Cerebellar nuclear complex (tissue), 1 donor: ENCODE measurements around the gene FAM120A.
A peak's percentile ranks its signal among the peaks of the same experiment; 100 is the strongest.

Source experiments
- DNase-seq, 2 experiments: peaks; one replicate each; lab custom pipeline; 2025; lab: John Stamatoyannopoulos, UW

Gene FAM120A

DNA sequence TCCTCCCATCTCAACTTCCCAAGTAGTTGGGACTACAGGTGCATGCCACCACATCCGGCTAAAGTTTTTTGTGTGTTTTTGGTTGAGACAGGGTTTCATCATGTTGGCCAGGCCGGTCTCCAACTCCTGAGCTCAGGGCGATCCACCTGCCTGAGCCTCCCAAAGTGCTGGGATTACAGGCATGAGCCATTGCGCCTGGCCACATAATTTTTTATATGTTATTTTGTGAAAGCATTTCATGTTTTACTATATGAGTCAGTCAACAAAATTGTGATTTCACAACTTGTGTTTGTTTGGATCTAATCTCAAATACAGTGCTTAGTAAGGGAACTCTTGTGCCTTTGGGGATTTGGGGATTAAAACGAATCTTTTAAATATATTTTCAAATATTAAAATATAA lies 21.9 kb downstream of the FAM120A start:
- DNase-seq, result no peak

DNA sequence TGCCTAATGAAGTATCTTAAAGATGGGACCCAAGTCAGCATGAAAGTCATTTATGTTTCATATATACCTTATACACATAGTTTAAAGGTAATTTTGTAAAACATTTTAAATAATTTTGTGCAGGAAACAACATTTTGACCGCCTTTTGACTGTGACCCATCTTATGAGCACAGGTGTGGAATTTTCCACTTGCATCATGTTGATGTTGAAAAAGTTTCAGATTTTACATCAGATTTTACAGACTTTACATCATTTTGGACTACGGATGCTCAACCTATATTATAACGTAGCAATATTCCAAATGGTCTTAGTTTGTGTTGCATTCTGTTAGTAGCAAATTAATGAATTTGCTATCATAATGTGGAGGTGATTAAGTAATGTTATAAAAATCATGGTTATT lies 23.6 kb downstream of the FAM120A start:
- no peak for DNase-seq

DNA sequence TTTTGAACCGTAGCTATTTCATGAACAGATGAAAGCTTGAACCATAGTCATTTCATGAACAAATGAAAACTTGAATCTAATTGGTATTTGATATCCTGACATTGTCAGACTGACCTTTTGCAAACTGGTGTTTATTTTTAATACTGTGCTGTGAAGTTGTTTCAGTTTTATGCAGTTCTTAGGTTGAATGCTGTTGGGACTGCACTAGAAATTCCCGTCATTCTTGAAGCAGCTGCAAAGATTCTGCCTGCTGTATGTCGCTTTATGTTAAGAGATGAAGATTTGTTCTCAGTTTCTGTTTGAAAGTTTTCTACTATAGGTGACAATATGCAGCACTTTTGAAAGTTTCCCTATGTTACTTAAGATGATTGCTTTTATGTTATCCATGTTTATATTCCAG lies 24.4 kb downstream of the FAM120A start:
- DNase-seq, result no peak

DNA sequence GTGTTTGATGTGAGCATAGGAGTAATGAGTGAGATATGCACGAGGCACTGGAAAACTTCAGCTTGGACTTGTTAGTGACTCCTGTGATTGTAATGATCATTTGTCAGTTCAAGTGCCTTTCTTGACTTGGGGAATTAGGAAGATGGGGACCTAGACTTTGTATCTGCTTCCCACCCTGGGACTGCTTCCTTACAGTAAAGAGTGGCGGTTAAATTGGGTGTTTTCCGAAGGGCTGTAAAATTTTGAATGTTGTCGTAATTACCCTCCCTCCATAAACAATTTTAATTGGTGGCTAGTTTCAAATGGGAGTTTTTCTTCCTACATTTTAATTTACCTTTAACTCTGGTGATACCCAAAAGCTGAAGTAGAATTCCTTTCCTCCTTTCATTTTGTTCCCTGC lies 25.4 kb downstream of the FAM120A start:
- DNase-seq, result no peak

DNA sequence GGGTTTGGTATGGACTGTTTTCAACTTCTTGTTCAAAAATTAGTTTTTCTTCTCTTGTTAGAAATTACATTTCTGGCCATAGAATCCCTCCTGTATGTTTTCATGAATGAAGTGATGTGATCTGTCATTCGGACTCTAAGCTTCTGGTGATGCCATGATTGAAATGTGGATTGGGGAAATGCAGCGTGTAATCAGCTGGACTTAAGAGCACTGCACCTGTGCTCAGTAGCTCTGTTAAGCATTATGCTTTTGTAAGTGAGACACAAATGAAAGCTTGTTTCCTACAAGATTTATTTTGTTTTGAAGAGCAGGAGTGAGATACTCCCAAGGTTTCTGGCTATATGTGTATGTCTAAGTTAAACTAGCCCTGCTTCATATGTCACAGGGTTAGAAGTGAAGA lies 25.9 kb downstream of the FAM120A start:
- DNase-seq, result no peak

DNA sequence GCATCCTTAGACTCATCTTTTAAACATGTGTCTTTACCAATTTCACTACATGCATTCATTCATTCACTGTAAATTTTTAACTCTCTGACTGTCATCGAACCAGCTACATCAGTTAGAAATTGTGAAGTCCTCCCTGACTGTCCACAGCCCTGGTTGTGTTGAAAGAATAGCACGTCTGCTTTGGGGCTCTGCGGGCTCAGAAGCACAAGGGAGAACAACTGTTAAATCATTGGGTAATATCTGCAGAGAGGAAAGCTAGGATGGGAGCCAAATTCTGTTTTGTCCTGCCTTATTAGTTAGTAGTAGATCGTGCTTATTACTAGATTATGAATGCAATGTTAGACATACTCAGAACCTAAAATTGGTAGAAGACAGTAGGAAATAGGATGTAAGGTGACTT lies 28.2 kb downstream of the FAM120A start:
- DNase-seq, result no peak

DNA sequence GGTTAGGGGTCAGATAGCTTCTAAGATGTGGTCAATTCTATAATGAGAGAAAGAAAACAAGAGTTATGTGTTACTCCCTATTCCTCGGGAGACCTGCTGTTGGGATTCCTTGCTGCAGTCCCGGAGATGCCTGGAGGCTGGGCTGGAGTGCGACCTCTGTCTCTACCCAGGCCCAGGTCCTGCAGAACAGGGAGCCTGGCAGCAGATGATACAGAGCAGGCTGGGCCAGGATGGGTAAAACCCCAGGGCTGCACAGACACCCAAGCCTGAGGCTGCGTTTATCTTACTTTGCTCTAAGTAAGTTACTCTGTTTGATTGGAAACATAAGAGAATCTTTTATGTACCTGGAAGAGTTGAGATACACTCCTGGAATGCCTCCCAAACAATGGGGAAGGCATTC lies 28.8 kb downstream of the FAM120A start:
- DNase-seq, result no peak

DNA sequence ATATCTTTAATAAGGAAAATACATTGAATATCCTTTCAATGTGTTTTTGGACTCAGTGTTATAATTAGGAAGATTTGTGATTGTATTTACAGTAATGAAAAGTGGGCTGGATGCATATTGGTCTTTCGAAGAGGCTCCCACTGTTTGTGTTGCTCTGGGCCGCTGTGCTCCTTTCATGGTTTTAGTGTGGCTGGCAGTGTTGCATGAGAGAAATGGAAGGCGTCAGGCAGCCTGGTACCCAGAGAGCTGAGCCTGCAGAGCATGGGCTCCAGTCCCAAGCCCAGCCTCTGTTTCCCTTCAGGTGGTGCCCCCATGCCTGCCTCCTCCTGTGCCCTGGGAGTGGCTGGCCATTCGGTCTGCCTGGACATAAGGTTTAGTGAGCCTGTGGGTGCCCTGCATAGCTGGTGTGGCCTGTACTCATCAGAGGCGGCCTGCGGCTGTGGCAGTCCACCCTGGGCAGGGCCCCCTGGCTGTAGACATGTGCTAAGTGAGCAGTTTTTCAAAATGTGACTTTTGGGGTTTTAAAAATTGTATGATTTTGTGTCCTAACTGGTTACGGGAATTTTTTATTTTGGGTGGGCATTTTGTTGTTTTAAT lies 29.3 kb downstream of the FAM120A start:
- peak in 1 of 2 experiments; percentile 7 for DNase-seq

DNA sequence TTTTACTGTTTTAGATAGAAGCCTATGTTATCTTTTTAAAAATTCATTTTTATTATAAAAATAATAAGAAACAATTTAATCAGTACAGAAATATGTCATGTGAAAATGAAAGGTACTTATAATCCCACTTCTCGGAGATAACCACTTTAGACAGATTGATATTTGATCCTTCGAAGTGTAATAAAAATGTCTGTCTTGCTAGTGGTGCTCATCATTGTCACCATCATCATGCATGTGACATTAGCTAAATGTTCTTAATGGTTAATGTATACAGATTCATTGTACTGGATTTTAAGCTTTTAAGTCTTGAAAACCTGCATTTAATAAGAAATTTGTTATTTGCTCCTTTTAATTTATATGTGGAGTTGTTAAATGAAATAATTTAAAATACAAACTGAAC lies 32.0 kb downstream of the FAM120A start:
- no peak for DNase-seq

DNA sequence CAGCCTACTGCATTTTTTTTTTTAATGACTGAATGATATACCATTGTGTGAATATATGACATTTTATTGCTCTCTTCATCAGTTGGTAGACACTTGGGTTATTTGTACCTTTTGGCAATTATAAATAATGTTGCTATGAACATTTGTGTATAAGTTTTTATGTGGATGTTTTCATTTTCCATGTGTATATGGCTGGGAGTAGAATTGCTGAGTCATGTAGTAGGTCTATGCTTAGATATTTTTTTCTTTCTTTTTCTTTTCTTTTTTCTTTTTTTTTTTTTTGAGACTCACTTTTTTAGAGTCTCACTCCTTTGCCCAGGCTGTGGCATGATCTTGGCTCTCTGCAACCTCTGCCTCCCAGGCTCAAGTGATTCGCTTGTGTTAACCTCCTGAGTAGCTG lies 34.8 kb downstream of the FAM120A start:
- DNase-seq, result no peak

DNA sequence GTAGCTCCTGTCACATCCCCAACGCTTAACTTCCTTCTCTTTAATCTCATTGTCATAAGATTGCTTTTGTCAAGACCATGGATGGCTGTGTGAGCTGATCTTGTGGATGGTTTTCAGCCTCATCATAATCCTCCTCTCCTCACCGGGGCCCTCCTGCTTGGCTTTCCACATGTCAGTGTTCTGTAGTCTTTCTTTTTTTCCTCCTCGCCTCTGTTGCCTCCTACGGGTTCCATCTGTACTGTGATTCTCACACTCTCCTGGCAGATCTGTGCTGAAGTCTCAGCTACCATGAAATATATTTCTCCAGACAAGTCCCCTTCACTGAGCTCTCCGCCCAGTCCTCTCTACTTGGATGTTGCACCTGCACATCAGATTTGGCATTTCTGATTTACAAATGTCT lies 36.8 kb downstream of the FAM120A start:
- no peak for DNase-seq

DNA sequence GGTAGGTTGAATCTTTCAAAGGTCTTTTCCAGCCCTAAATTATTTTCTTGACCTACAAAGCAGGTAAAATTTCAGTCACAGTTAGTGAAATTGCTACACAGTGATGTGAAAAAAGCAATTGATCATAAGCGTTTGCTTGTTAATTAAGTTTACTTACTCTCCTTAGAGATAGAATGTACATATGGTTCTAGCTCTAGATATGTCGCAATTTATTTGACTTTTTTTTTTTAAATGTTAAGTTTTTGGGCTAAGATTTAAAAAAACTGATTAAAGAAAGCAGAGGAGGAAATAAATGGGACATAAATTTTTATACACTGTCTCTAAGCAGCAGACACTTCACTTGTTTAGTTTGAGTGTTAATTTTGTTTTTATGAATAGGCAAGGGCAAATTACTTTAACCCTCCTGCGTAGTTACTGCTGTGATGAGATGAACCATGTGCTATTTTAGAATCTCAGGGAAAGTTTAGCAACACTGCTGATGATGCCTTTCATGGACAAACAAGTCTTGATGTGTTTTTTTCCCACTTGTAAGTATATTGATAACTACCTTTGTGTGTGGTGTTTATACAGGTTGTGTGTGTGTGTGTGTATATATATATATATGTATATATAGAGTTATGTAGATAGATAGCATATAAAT lies 40.2 kb downstream of the FAM120A start:
- DNase-seq, result no peak

DNA sequence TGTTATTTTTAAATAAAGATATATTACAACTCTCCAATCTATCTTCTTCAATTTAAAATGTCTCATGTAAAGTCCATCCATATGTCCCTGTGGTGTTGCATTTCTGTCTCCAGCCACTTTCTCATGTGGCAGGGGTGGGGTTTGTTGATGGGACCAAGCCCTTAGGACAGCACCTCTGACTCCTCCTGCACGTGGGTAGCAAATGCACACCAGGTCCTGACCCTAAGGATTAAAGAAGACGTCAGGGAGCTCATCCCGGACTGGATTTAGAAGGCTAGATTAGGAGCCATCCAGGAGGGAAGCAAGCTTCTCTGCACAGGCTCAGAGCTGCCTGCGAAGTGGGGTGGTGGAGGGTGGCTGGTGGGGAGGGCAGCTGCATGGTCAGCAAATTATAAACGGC lies 40.8 kb downstream of the FAM120A start:
- no peak for DNase-seq

DNA sequence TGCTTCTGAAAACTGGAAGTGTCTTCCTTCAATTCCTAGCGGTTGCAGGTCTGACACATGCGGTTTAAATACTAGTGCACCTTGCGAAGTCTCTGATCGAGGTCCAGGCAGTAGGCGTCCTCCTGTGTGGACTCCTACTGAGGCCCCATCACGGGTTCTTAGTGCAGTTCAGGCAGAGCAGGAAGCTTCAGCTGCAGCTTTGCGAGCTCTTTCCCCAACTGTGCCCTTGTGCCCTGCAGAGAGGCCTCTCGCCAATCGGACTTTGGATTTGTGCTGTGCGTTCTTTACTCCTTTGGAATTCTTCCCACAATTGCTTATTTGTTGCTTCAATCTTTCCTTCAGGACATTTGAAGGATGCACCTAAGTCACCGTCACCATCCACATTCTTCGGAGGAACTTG lies 42.5 kb downstream of the FAM120A start:
- DNase-seq, result no peak

DNA sequence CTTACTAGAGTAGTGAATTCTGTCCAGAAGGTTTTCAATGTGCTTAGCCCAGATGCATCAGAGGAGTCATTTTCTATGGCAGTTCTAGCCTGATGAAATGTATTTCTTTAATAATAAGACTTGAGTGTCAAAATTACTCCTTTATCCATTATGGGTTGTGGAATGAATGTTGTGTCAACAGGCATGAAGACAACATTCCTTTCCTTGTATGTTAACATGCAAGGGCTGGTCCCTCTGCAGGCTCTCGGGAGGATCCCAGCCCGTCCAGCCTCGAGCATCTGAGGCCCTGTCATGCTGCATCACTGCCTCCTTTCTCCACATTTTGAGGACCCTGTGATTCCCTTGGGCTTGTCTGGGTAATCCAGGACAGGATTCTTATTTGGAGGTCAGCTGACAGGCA lies 44.8 kb downstream of the FAM120A start:
- DNase-seq, result no peak

DNA sequence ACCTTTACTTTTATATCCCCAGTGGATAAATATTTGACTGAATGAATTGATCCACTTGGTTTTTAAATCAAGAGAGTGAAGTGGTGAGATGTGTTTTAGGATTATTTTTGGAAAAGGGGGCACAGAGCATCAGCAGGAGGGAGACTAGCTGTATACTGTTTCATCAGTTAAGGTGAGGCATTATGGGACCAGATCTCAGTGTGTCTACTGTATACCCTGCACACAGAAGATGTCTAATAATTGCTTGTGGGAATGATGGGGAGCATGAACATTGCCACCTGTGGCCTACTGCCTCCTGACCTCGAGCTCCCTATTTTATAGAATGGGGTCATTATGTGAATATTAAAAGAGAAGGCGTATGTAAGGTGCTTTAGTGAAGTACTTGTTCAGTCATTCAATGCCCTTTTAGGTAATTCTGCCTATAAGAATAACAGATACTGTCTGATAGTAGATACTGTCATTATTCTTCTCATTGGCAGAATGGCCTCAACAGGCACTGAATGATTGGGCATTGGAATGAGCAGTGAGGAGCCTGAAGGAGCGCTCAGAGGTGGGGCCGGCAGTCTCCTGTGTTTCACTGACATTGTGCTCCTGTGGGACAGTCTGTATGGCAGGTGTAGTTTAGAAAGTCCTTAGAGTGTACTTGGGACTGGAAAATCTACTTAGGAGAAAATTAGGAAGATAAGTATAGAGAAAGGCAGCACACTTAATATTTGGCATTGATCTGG lies 49.2 kb downstream of the FAM120A start:
- DNase-seq, result no peak

DNA sequence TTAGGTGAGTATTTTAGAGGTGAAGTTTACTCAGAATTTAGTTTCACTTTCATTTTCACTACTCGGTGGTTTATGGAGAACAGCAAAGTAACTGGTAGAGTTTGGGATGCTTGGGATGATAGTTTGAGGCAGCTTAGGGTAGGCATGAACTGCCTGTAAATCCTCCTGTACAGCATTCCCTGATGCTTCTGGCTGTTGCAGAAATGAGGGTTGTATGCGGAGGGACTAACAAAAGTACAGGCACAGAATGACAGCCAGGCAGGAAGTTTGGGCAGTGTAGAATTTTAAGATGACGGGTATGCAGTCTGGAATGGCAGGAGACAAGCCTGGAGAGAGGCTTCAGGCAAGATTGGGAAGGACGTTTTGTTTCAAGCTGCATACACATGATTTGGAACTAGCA lies 49.9 kb downstream of the FAM120A start:
- DNase-seq, result no peak

DNA sequence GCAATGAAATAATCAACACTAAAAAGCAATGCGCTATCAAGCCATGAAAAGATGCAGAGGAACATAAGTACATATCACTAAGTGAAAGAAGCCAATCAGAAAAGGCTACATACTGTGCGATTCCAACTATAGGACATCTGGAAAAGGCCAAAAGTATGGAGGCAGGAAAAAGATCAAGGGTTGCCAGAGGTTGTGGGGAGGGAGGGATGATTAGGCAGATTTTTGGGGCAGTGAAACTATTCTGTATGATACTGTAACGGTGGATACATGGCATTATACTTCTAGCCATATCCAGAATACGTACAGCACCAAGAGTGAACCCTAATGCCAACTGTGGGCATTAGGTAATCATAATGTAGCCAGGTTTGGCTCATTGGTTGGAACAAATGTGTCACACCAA lies 51.9 kb downstream of the FAM120A start:
- no peak for DNase-seq

DNA sequence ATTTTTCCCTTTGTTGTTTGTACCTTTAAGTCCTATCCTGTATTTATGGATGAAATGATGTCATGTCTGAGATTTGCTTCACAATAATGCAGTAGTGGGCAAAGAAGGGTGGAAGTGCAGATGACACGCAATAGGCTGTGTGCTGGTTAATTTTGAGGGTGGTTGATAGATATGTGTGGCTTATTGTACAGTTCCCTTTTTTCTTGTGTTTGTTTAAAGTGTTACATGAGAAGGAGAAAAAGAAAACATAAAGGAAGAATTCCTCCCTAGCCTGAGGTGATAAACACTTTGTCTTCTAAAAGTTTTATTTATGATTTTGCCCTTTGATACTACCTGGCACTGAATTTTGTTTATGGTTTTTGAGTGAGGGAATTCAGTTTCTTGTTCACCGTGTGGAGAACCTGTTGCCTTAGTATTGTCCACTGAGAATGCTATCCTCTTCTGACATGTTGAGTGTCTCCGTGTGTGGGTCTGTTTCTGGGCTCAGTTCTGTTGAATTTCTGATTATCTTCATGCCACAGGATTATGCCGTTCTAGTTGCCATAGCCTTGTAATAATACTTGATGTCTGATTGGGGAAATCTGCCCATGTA lies 54.2 kb downstream of the FAM120A start:
- no peak for DNase-seq

DNA sequence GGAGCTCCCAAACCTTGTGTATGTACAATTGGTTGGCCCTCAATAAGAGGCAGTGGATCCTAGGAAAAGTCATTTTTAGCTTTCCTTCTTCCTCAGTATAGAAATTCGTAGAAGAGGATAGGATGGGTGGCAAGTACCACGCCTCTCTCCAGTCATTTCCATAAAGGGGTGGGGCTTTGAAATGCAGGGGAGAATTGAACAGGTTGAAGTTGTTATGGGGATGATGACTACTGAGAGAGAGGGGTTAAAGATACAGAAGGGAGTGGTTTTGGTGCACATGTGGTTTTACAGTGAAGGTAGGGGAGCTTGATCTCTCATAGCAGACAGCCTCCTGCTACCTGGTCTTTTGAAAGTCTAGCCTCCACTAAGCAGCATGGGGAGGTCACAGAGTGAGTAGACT lies 56.3 kb downstream of the FAM120A start:
- DNase-seq, result no peak

DNA sequence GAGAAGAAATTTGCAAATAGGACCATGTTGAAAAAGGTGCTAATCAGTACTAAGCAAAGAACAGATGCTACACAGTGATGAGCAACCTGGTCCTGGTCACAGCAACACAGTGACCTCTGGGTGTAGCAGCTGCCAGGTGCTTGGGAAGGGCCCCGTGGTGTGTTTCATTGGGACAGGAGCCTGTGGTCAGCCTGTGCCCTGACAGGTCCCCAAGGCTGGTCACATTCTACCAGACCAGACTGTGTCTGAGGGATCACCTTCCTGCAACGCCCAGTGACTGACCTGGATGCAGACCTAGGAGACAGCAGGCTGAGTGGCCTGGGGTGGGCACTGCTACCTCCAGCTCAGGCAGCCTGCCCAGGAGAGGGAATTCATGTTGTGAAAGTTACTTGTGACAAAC lies 56.7 kb downstream of the FAM120A start:
- DNase-seq, result no peak

DNA sequence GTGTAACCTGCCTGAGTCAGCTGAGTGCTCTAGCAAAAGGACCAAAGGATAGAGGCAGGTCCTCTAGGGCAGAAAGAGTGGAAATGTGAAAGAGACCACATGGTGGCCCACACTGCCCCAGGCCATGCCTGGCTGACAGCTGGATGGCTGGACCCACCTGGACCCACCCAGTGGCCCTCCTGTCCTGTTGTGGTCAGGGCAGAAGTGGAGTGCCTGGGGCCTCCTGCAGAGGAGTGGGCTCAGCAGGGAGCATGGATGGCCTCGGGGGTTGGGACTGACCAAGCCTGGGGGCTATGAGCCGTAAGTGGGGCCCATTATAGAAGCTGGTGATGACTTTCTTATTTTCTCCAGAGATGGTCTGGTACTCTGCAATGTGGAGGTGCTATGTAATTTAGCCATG lies 57.6 kb downstream of the FAM120A start:
- no peak for DNase-seq

DNA sequence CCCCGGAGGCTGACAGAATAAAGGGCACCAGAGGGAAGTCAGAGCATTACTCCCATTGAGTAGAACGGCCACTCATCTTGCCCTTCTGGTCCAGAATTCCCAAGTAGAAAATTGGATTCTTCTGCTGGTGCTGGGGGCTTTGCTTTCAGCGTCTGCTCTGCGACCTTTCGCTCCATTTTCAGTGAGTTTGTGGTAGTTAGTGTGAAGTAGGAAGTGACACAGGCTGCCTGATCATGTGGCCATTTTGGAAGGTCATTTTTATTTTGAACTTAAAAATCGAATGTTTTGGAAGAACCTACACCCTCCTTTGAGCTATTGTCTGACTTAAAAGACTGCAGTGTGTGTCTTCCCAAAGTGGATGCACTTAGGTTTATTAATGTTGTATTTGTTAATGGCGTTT lies 58.6 kb downstream of the FAM120A start:
- no peak for DNase-seq
